Activated effector memory CD4-positive, alpha-beta T cell treated with Interleukin-2 at 50 U/mL for 16 hours (primary cell): ENCODE results near the gene CLEC18C.
"Not testable (repeated sequence)": the region's sequence is repeated elsewhere in the genome, so short reads cannot be mapped to it uniquely, and the experiment has no call there.

Experiments
- DNase-seq: peaks from one replicate; pipeline ENCODE4 v3.0.0-alpha.2; 2020

The CLEC18C gene

DNA sequence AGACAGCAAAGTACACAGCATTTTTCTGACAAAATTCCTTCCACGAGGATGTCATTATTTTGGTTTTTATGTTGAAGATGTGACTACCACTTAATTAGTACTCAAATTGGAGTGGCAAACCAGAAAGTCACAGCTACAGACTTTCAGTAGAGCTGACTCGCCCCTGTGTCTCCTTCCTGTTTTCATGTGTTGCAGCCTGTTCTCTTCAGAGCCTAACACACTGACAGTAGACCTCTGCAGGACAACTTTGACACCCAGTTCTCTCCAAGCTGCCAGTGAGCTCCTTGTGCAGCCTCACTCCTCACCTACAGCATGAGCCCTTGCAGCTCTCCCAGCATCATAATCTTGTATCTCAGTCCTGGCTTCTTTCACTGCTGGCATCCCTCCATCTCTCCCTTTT is 49.0 kb downstream of the CLEC18C start:
- not testable (repeated sequence) for DNase-seq

- DNase-seq: not testable (repeated sequence)
Measured at GRCh38 chr16:70223216-70223615, 49.6 kb downstream of the CLEC18C start.

DNA sequence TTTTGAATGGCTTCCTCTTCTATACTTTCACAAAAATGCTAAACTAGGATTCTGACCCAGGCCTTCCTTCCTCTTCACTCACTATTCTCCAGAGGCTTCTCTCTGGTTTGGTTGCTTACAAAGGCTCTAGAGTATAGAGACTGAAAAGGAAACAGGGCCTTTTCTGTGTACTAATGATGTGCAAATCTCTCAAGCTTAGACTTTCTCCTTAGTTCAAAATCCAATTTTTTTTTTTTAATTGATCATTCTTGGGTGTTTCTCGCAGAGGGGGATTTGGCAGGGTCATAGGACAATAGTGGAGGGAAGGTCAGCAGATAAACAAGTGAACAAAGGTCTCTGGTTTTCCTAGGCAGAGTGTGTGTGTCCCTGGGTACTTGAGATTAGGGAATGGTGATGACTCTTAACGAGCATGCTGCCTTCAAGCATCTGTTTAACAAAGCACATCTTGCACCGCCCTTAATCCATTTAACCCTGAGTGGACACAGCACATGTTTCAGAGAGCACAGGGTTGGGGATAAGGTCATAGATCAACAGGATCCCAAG is 50.5 kb downstream of the CLEC18C start:
- DNase-seq: not testable (repeated sequence)

GRCh38 chr16:70224645-70225044 is 51.1 kb downstream of the CLEC18C start:
- DNase-seq: not testable (repeated sequence)

DNA sequence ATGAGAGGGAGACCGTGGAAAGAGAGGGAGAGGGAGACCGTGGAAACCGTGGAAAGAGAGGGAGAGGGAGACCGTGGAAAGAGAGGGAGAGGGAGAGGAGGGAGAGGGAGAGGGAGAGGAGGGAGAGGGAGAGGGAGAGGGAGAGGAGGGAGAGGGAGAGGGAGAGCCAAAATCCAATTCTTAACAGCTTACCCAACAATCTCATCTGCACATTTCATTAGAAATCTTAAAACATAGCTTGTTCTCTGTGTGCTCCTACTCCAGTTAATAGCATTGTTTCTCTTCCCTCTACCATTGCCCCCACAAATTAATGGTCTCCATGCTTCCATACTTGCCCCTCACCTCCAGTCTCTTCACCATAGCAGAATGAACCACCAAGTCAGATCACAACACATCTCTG is 51.8 kb downstream of the CLEC18C start:
- DNase-seq: not testable (repeated sequence)

GRCh38 chr16:70226024-70226423 is 52.4 kb downstream of the CLEC18C start:
- DNase-seq: not testable (repeated sequence)

DNA sequence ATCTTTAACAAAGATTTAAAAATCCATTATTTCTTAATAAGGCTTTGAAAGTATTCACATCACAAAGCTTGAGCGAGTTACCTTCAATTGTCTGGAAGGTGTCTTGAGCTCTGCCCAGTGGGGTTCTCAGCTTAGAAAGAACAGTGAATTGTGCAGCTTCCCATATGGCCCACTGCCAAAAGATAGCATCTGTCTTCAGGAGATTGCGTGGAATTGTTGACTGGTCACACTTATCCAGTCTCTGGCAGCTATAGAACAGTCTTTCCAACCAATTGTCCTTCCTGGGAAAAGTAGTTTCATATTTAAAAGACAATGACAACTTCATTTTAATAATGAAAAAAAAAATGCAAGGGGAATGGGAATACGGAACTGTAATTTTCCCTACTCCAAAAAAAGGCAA is 58.2 kb downstream of the CLEC18C start:
- DNase-seq: not testable (repeated sequence)
